Stimulated activated CD8-positive, alpha-beta memory T cell treated with anti-CD3 and anti-CD28 coated beads, Interleukin-4, amount 100 ng/mL, for 4 hours (primary cell): Measurements from ENCODE around the gene MINDY4.

ENCODE experiments used
- DNase-seq, 2 donors: peaks; one replicate each; pipeline ENCODE4 v3.0.0-alpha.2; 2020; ENCODE audit warnings: low read depth in 2 of 2, low spot score in 1 of 2

Gene MINDY4

DNA sequence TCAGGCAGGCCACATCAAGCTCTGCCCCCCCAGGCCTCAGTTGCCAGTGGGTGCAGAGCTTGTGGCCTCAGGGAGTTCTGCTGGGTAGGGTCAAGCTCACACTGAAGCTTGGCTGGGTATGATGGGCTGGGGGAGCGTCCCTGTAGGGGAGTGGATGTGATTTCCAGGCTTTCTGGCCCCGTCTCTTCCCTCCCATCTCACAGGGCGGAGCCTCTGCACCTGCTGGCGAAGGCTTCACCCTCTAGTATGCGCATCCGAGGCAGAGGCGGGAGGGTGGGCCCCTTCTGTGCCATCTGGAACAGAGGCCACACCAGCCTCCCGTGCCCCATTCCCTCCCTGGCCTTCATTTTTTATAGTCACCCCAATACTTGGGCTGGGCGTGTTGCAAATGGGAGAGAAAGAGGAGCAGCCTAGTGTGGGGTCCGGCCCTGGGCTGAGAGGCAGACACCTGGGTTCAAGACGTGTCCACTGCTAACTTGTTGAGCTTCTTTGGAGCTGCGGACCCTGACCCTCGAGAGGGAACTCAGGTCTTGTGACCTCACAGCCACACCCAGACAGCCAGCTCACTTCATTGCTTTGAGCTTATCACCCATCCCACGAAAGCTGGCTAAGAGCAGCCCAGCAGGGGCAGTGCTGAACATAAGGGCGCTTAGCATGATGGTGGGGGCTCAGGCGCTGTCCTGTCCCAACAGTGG lies 142.8 kb downstream of the MINDY4 start:
- DNase-seq: no peak

- no peak for DNase-seq
Observed at GRCh38 chr7:30914596-30914995, 143.4 kb downstream of the MINDY4 start.

DNA sequence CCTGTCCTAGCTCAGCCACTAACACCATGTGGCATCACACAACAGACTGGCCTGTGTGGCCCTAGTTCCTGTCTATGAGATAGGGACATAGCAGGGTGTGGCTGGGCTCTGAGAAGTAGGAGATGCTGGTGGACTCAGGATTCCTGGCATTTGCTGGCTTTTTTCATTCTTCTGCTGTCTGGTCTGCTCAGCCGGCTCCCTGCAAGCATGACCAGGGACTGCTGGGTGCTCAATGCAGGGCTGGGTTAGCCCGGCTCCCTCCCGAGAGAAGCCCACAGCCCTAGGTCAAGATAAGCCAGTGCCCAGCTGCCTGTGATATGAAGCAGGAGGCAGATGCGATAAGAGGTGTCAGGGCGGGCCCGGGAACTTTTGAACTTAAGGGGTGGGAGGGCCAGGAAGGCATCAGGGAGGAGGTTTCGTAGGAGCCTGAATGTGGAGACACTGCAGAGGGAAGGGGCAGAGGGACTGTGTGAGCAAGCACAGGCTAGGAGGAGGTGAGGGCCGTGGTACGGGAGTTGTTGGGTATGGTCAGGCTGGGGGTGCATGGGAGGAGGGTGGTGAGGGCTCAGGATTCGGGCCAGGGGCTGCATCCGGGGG lies 143.9 kb downstream of the MINDY4 start:
- DNase-seq: no peak

DNA sequence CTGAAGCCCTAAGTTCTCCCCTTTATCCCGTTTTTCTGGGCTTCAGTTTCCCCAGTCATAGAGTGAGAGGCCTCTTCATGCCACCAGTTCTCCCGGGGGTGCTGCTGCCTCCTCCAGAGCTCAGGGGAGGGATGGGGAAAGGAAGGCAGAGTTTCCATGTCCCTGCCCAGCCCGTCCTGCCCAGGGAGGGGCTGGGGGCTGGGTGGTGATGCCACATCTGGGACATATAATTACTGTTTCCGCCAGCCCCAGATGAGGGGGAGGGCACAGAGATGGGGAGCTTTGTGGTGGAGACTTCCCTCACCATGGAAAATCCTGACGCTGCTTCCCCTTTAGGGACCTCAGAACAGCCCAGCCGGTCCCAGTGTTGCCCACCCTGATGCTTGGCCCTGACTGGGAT lies 144.5 kb downstream of the MINDY4 start:
- DNase-seq: no peak

- DNase-seq: no peak
Observed at GRCh38 chr7:30916255-30916654, 145.0 kb downstream of the MINDY4 start.

- DNase-seq: no peak
Observed at GRCh38 chr7:30916767-30917166, 145.6 kb downstream of the MINDY4 start.

DNA sequence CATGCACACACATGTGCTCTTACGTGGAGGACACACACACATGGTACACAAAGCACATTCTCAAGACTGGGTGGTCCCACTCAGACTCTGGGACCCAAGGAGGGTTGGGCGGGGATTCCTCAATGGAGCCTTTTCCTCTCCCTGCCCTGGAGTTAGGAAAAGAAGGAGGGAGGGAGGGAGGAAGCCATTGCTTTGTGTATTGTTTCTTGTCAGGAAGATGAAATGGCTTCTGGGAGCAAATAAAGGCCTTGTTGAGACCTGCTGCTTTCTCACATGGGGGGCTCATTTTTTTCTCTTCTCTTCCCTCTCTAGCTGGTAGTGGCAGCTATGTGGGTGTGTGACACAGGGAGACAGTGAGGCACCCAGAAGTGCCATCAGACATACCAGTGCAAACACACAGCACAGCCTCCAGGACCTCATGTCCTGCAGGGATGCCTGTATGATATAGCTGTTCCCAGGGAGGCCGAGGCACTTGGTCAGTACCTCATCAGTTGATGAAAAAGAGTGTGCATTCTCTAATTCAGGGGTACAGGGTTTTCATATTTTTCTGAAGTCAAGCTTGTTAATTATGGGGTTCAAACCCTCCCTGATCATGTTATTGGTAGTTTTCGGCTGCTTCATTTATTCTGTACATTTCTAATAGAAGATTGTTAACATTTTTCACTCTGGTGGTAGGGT lies 146.1 kb downstream of the MINDY4 start:
- no peak for DNase-seq

DNA sequence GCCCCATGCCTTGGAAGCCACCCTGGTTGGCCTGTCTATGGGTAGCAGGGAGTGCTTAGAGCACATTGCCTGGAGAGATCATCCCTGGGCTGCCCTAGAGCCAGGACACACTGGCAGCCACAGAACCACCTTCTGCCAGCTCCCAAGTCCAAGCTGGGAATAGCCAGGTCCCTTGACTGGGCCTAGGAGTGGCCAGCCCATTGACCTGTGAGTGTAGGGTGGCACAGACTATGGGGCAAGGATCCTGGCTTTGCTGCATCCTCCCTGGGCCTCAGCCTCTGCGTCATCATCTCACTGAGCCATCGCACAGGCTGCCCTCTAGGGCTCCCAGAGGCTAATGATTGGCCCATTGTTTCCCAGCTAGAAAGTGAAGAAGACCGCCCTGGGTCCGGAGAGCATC lies 147.5 kb downstream of the MINDY4 start:
- no peak for DNase-seq

GRCh38 chr7:30920021-30920583 lies 148.9 kb downstream of the MINDY4 start:
- DNase-seq: no peak

GRCh38 chr7:30920584-30921539 lies 149.6 kb downstream of the MINDY4 start:
- DNase-seq: no peak

DNA sequence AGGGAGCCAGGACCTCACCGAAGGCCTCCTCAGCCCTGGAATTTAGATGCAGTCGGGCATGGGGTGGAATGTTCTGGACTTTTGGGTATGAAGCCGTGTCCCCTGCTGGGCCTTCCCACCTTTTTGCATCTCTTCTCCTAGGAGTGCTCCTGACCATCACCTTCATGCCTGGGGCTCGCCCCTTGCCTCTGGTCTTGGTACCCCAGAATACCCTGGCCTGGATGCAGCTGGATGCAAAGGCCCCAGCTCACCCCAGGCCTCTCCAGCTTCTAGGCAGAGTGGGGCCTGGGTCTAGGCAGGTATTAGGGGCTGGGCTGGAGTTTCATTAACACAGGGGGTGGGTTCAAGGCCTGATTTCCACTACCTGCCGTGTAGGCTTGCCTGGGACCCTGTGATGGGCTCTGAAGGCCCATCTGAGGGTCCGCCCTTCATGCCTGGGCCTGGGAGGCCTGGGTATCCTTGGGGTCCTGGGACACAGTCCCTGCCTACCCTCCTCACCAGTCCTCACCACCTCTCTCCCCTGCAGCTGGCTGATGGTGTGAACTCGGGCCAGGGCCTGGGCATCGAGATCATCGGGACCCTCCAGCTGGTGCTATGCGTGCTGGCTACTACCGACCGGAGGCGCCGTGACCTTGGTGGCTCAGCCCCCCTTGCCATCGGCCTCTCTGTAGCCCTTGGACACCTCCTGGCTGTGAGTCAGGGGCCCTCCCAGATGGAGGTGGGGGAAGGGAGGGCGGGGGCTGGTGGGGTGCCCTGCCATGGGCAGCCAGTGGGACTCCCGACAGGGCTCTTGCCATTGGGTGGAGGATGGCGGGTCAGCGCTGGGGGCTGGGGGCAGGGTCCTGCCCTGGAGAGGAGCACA lies 150.6 kb downstream of the MINDY4 start:
- DNase-seq: no peak

DNA sequence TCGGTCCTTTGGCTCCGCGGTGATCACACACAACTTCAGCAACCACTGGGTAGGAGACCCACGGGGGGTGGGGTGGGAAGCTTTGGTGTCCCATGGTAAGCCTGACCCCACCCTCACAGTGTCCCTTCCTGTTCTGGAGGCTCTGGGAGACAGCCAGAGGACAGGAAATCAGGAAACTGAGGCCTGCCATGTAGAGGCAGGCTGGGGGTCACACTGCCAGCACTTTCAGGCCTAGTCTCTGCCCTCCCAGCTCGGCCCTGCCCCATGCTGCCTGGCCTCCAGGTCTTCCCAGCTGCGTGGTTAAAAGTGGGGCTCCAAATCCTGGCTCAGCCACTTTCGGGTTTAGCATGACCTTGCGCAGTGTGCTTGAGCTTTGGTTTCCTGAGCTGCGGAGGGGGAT lies 151.4 kb downstream of the MINDY4 start:
- no peak for DNase-seq

- no peak for DNase-seq
Observed at GRCh38 chr7:30923009-30923773, 152.0 kb downstream of the MINDY4 start.

DNA sequence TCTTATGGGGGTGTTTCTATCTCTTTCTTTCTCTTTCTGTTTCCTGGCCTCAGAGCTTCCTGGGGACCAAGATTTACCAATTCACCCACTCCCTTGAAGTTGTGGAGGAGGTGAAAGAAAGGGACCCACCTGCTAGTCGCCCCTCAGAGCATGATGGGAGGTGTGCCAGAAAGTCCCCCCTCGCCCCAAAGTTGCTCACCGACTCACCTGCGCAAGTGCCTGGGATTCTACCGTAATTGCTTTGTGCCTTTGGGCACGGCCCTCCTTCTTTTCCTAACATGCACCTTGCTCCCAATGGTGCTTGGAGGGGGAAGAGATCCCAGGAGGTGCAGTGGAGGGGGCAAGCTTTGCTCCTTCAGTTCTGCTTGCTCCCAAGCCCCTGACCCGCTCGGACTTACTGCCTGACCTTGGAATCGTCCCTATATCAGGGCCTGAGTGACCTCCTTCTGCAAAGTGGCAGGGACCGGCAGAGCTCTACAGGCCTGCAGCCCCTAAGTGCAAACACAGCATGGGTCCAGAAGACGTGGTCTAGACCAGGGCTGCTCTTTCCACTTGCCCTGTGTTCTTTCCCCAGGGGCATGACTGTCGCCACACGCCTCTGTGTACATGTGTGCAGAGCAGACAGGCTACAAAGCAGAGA lies 152.7 kb downstream of the MINDY4 start:
- DNase-seq: no peak

GRCh38 chr7:30924624-30925023 lies 153.4 kb downstream of the MINDY4 start:
- DNase-seq: no peak

GRCh38 chr7:30925117-30925516 lies 153.9 kb downstream of the MINDY4 start:
- DNase-seq: no peak

DNA sequence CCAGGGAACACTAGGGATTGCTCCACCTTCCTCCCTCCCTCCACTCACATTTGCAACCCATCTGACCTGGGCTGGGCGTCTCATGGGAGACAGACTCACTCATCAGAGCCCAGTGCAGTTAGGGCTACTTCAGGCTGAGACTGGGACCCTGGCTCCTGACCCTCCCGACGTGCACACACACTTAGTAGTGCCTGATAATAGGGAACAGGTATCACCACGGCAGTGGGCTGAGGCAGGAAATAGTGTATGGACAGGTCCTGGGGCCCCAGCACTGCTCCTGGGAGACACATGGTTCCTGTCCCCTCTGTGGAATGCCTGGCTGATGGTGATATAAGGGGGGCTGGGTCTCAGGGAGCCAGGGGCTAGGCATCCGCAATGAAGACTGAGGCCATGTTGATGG lies 154.7 kb downstream of the MINDY4 start:
- DNase-seq: no peak

GRCh38 chr7:30926313-30926712 lies 155.1 kb downstream of the MINDY4 start:
- no peak for DNase-seq

DNA sequence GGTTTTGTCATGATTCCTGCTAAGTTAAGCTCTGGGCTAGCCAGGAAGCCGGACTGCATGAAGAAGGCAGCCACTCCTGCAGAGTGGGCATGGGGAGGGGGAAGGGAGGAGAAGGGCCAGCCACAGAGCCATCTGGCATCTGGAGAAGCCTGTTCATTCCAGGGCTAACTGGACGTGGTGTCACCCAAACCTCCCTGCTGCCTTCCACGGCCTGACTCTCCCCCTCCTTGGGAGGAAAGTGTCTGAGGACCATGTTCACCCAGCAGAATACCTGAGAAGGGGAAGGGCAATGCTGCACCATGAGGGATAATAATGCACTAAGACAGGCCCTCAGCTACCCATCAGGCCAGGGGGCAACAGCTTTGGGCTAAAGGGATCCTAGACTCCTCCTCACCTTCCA lies 155.8 kb downstream of the MINDY4 start:
- no peak for DNase-seq
